Measurements from ENCODE around the gene DENND2C. TPM values are rescaled to one million over a fixed set of nuclear protein-coding genes. Genes with fewer than 3 reads are reported as not detected.

Gene DENND2C
- total RNA-seq, 1 donor from 2014 or later, result 1.6 TPM

DNA sequence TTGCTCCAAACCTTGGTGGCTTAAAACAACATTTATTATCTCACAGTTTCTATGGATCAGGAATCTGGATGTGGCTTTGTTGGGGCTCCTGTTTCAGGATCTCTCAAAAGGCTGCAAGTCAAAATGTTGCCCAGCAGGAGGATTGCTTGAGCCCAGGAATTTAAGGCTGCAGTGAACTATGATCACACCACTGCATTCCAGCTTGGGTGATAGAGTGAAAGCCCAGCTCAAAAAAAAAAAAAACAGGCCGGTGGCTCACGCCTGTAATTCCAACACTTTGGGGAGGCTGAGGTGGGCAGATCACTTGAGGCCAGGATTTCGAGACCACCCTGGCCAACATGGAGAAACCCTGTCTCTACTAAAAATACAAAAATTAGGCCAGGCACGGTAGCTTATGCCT, 118.4 kb downstream of the DENND2C start:
- Mint-ChIP-seq H3K27me3 (ENCODE audit: unreplicated experiment) (peaks cover 4% of the 10 kb centered on the region), H3K4me3 (ENCODE audit: unreplicated experiment) (no peak overlapping the region), H3K4me1 (ENCODE audit: unreplicated experiment) (no peaks in the 10 kb centered on the region), H3K9me3 (ENCODE audit: unreplicated experiment) (no peaks in the 10 kb centered on the region), H3K36me3 (ENCODE audit: unreplicated experiment) (no peaks in the 10 kb centered on the region), H3K27ac (ENCODE audit: unreplicated experiment) (no peak overlapping the region)
- DNase-seq (ENCODE audit: extremely low spot score, unreplicated experiment), result no peak
- TF ChIP-seq, protein P1, sequence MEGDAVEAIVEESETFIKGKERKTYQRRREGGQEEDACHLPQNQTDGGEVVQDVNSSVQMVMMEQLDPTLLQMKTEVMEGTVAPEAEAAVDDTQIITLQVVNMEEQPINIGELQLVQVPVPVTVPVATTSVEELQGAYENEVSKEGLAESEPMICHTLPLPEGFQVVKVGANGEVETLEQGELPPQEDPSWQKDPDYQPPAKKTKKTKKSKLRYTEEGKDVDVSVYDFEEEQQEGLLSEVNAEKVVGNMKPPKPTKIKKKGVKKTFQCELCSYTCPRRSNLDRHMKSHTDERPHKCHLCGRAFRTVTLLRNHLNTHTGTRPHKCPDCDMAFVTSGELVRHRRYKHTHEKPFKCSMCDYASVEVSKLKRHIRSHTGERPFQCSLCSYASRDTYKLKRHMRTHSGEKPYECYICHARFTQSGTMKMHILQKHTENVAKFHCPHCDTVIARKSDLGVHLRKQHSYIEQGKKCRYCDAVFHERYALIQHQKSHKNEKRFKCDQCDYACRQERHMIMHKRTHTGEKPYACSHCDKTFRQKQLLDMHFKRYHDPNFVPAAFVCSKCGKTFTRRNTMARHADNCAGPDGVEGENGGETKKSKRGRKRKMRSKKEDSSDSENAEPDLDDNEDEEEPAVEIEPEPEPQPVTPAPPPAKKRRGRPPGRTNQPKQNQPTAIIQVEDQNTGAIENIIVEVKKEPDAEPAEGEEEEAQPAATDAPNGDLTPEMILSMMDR (IDR thresholded peaks at IDR 0.05), result no peak

DNA sequence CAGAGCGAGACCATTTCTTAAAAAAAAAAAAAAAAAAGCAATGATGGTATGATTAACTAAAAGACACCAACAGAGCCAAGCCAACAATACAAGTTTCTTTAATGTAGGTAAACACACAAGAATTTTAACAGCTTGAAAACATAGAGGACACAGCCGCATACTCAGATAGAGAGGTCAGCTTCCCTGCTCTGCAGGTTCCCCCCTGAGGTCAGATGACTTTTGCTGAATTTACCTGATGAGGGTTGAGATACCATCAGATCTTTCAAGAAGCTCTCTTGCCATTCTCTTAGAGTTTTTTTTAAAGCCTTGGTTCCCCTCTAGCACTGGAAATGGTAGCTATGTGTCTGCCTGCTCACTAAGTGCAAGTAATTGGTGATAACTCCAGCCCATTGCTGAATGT, 119.5 kb downstream of the DENND2C start:
- no peak for DNase-seq (ENCODE audit: extremely low spot score, unreplicated experiment)
- Mint-ChIP-seq H3K4me3 (ENCODE audit: unreplicated experiment) (no peak overlapping the region), H3K36me3 (ENCODE audit: unreplicated experiment) (no peaks in the 10 kb centered on the region), H3K27ac (ENCODE audit: unreplicated experiment) (no peak overlapping the region), H3K9me3 (ENCODE audit: unreplicated experiment) (no peaks in the 10 kb centered on the region), H3K4me1 (ENCODE audit: unreplicated experiment) (no peaks in the 10 kb centered on the region), H3K27me3 (ENCODE audit: unreplicated experiment) (peaks cover 4% of the 10 kb centered on the region)
- TF ChIP-seq, protein P1 (IDR thresholded peaks at IDR 0.05), result no peak

DNA sequence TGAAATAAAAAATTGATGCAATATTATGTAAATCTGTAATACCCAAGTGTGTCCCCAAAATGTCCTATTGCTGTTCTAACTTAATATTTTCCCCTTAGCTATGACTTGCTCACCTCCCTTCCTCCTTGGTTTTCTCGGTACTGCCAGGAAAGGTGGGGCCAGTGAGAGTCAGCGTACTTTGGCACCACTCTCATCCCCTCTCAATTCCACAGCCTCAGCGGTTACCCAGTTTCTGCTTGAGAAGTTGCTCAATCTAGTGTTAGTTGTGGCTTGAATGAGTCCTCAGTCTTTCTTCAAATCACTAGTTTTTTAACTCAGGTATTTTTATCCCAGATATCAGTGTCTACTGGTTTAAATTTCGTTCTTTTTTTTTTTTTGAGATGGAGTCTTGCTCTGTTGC, 120.7 kb downstream of the DENND2C start:
- TF ChIP-seq, protein P1 (IDR thresholded peaks at IDR 0.05), result no peak

DNA sequence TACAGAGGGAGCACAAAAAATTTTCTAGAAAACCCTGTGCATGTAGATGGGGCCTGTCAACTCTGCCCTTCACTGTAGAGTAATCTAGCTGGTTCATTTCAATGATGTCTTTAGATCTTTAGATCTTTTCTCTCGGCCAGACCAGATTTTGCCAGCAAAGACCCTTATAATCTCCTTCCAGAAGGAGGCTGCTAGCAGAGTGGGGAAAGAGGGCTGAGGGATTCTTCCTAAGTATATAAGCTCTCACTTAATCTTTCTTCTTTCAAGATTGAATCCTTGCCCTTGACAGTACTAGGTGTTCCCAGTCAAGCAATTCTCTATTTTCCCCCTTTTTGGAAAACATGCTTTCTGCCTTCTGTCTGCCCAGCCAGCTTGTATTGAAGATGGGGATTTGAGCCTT, 122.8 kb downstream of the DENND2C start:
- no peaks in the 10 kb centered on the region for H3K36me3 Mint-ChIP-seq (ENCODE audit: unreplicated experiment)
- peaks cover 13% of the 10 kb centered on the region for H3K27me3 Mint-ChIP-seq (ENCODE audit: unreplicated experiment)
- TF ChIP-seq, protein P1 (IDR thresholded peaks at IDR 0.05), result no peak
- DNase-seq (ENCODE audit: extremely low spot score, unreplicated experiment), result no peak
- H3K9me3 Mint-ChIP-seq (ENCODE audit: unreplicated experiment), result no peaks in the 10 kb centered on the region
- H3K4me3 Mint-ChIP-seq (ENCODE audit: unreplicated experiment), result no peak overlapping the region
- no peaks in the 10 kb centered on the region for H3K4me1 Mint-ChIP-seq (ENCODE audit: unreplicated experiment)
- no peak overlapping the region for H3K27ac Mint-ChIP-seq (ENCODE audit: unreplicated experiment)

More for the DNA sequence above, 120.7 kb downstream of the DENND2C start:
- H3K4me1 Mint-ChIP-seq (ENCODE audit: unreplicated experiment), result no peaks in the 10 kb centered on the region
- H3K4me3 Mint-ChIP-seq (ENCODE audit: unreplicated experiment), result no peak overlapping the region
- H3K27ac Mint-ChIP-seq (ENCODE audit: unreplicated experiment), result no peak overlapping the region
- peaks cover 10% of the 10 kb centered on the region for H3K27me3 Mint-ChIP-seq (ENCODE audit: unreplicated experiment)
- no peaks in the 10 kb centered on the region for H3K9me3 Mint-ChIP-seq (ENCODE audit: unreplicated experiment)
- DNase-seq (ENCODE audit: extremely low spot score, unreplicated experiment), result no peak
- H3K36me3 Mint-ChIP-seq (ENCODE audit: unreplicated experiment), result no peaks in the 10 kb centered on the region

DNA sequence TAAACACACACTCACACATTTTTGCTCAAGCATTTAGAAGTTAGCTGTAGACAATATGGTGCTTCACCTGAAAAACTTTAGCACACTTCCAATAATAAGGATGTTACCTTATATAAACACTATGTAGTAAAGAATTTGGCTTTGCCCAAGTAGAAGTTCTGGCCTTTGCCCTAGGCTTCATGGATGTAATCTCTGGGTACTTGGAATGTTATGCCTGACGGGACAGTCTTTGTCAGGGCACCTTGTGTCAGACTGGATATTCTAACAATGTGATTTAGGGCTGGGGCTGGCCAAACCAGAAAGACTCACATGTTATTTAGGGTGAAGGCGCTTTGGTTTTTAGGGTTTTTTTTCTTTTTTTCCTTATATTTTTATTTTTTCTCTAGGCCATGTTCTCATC, 124.1 kb downstream of the DENND2C start:
- Mint-ChIP-seq H3K9me3 (ENCODE audit: unreplicated experiment) (no peaks in the 10 kb centered on the region), H3K27ac (ENCODE audit: unreplicated experiment) (no peak overlapping the region), H3K27me3 (ENCODE audit: unreplicated experiment) (peaks cover 16% of the 10 kb centered on the region), H3K4me1 (ENCODE audit: unreplicated experiment) (no peaks in the 10 kb centered on the region), H3K4me3 (ENCODE audit: unreplicated experiment) (no peak overlapping the region), H3K36me3 (ENCODE audit: unreplicated experiment) (no peaks in the 10 kb centered on the region)
- TF ChIP-seq, protein P1 (IDR thresholded peaks at IDR 0.05), result no peak
- no peak for DNase-seq (ENCODE audit: extremely low spot score, unreplicated experiment)
